H9 (cell line): Measurements from ENCODE around the gene LRIG1. TPM values are rescaled to one million over a fixed set of nuclear protein-coding genes. Genes with fewer than 3 reads are reported as not detected.

Experiments
- DNase-seq: peaks from one replicate; pipeline ENCODE4 v3.0.0-alpha.2; 2017
- H2AFZ ChIP-seq: one replicate; pipeline ENCODE4 v1.6.1; 2013; ENCODE audit warnings: mild to moderate bottlenecking, low read length, control low read depth, moderate library complexity
- H2AK5ac ChIP-seq: 2 replicates; pipeline ENCODE4 v1.6.1; 2013; ENCODE audit warnings: low read length, control low read depth, mixed read lengths; ENCODE audit not compliant: insufficient read length
- H2BK120ac ChIP-seq: one replicate; pipeline ENCODE4 v1.6.1; 2013; ENCODE audit warnings: low read depth, mild to moderate bottlenecking, low read length, control low read depth, inconsistent platforms; ENCODE audit not compliant: poor library complexity, severe bottlenecking
- H2BK12ac ChIP-seq: 2 replicates; pipeline ENCODE4 v1.6.1; 2013; ENCODE audit warnings: low read length, control low read depth, mixed read lengths, low read depth; ENCODE audit not compliant: insufficient read length
- H2BK15ac ChIP-seq: 2 replicates; pipeline ENCODE4 v1.6.1; 2013; ENCODE audit warnings: low read depth, low read length, control low read depth
- H2BK20ac ChIP-seq: one replicate; pipeline ENCODE4 v1.6.1; 2013; ENCODE audit warnings: low read depth, mild to moderate bottlenecking, low read length, control low read depth, inconsistent platforms; ENCODE audit not compliant: poor library complexity, severe bottlenecking
- H2BK5ac ChIP-seq: 2 replicates; pipeline ENCODE4 v1.6.1; 2013; ENCODE audit warnings: low read length, control low read depth, mixed read lengths; ENCODE audit not compliant: insufficient read length
- H3K14ac ChIP-seq: 2 replicates; pipeline ENCODE4 v1.6.1; 2013; ENCODE audit warnings: low read length, control low read depth; ENCODE audit not compliant: insufficient read depth
- H3K18ac ChIP-seq: 2 replicates; pipeline ENCODE4 v1.6.1; 2013; ENCODE audit warnings: low read depth, mild to moderate bottlenecking, mixed read lengths, low read length, control low read depth; ENCODE audit not compliant: insufficient read length
- H3K23ac ChIP-seq: 2 replicates; pipeline ENCODE4 v1.6.1; 2013; ENCODE audit warnings: low read length, control low read depth, mixed read lengths, low read depth; ENCODE audit not compliant: insufficient read length
- H3K23me2 ChIP-seq: 2 replicates; pipeline ENCODE4 v1.6.1; 2013; ENCODE audit warnings: low read depth, mild to moderate bottlenecking, mixed read lengths, low read length, control low read depth; ENCODE audit not compliant: insufficient read length, poor library complexity, severe bottlenecking
- H3K27ac ChIP-seq: 2 replicates; pipeline ENCODE4 v1.5.1; 2013; ENCODE audit warnings: low read length, control low read depth, mixed read lengths, low read depth; ENCODE audit not compliant: insufficient read length
- H3K27me3 ChIP-seq: 2 replicates; pipeline ENCODE4 v1.6.1; 2013; ENCODE audit warnings: low read length, control low read depth, inconsistent platforms; ENCODE audit not compliant: insufficient read depth
- H3K4ac ChIP-seq: 2 replicates; pipeline ENCODE4 v1.6.1; 2013; ENCODE audit warnings: low read depth, mild to moderate bottlenecking, control low read depth, inconsistent platforms, low read length, moderate library complexity
- H3K4me1 ChIP-seq: 2 replicates; pipeline ENCODE4 v1.6.1; 2013; ENCODE audit warnings: low read length, control low read depth, inconsistent platforms; ENCODE audit not compliant: insufficient read depth
- H3K4me2 ChIP-seq: 2 replicates; pipeline ENCODE4 v1.6.1; 2013; ENCODE audit warnings: low read length, control low read depth, mixed read lengths; ENCODE audit not compliant: insufficient read length, insufficient read depth
- H3K56ac ChIP-seq: 2 replicates; pipeline ENCODE4 v1.6.1; 2013; ENCODE audit warnings: low read depth, mild to moderate bottlenecking, mixed read lengths, low read length, control low read depth; ENCODE audit not compliant: insufficient read length
- H3K79me1 ChIP-seq: 2 replicates; pipeline ENCODE4 v1.6.1; 2013; ENCODE audit warnings: low read depth, mild to moderate bottlenecking, moderate library complexity, low read length, control low read depth, inconsistent platforms; ENCODE audit not compliant: insufficient read depth, poor library complexity, severe bottlenecking
- H3K79me2 ChIP-seq: 2 replicates; pipeline ENCODE4 v1.6.1; 2013; ENCODE audit warnings: low read length, control low read depth, inconsistent platforms; ENCODE audit not compliant: insufficient read depth
- H3K9ac ChIP-seq: 2 replicates; pipeline ENCODE4 v1.6.1; 2013; ENCODE audit warnings: low read length, control low read depth, mixed read lengths; ENCODE audit not compliant: insufficient read length; ENCODE audit errors: extremely low read depth
- H3K9me3 ChIP-seq: one replicate; pipeline ENCODE4 v1.6.1; 2013; ENCODE audit warnings: low read depth, low read length, inconsistent platforms; ENCODE audit not compliant: control insufficient read depth
- H3T11ph ChIP-seq: one replicate; pipeline ENCODE4 v1.6.1; 2013; ENCODE audit warnings: mild to moderate bottlenecking, low read length, control low read depth, inconsistent platforms
- H4K20me1 ChIP-seq: one replicate; pipeline ENCODE4 v1.6.1; 2013; ENCODE audit not compliant: control insufficient read depth, insufficient read length, insufficient read depth
- H4K5ac ChIP-seq: 2 replicates; pipeline ENCODE4 v1.6.1; 2013; ENCODE audit warnings: low read depth, mild to moderate bottlenecking, mixed read lengths, low read length, control low read depth; ENCODE audit not compliant: insufficient read length
- H4K8ac ChIP-seq: replicated peaks from 2 replicates; pipeline ENCODE4 v1.6.1; 2013; ENCODE audit warnings: low read length, control low read depth, mixed read lengths, low read depth; ENCODE audit not compliant: insufficient read length
- H4K91ac ChIP-seq: 2 replicates; pipeline ENCODE4 v1.6.1; 2013; ENCODE audit warnings: low read depth, mild to moderate bottlenecking, moderate library complexity, mixed read lengths, low read length, control low read depth; ENCODE audit not compliant: insufficient read length
- H3K27ac Mint-ChIP-seq, 3 experiments: 2 replicates in 2 of 3; 3 replicates in 1 of 3; pipeline ENCODE4 v1.8.0; 2020 to 2021; ENCODE audit warnings: mixed read lengths in 3 of 3, mild to moderate bottlenecking in 1 of 3, moderate library complexity in 1 of 3
- H3K27me3 Mint-ChIP-seq: 2 replicates; pipeline ENCODE4 v1.8.0; 2021; ENCODE audit warnings: low read depth, mild to moderate bottlenecking, moderate library complexity, mixed read lengths
- H3K36me3 Mint-ChIP-seq, 3 experiments: 2 replicates in 2 of 3; 3 replicates in 1 of 3; pipeline ENCODE4 v1.8.0; 2020 to 2021; ENCODE audit warnings: low read depth in 3 of 3, mixed read lengths in 3 of 3; ENCODE audit not compliant: insufficient read depth in 1 of 3
- H3K4me1 Mint-ChIP-seq, 2 experiments: 2 replicates each; pipeline ENCODE4 v1.8.0; 2020; ENCODE audit warnings: mixed read lengths in 2 of 2
- H3K4me3 Mint-ChIP-seq, 2 experiments: 2 replicates in 1 of 2; 3 replicates in 1 of 2; pipeline ENCODE4 v1.8.0; 2020 to 2021; ENCODE audit warnings: mild to moderate bottlenecking in 2 of 2, mixed read lengths in 2 of 2, moderate library complexity in 1 of 2
- H3K9me3 Mint-ChIP-seq, 2 experiments: 2 replicates in 1 of 2; 3 replicates in 1 of 2; pipeline ENCODE4 v1.8.0; 2020; ENCODE audit warnings: mild to moderate bottlenecking in 2 of 2, mixed read lengths in 2 of 2, moderate library complexity in 1 of 2
- WGBS: extraction: QIAGEN DNeasy Blood & Tissue Kit; methylation state at CpG from one replicate; pipeline ENCODE4 v1.1.7; 2013; ENCODE audit warnings: missing lambda C conversion rate, low lambda C conversion rate, mixed read lengths; ENCODE audit not compliant: insufficient read length; ENCODE audit errors: extremely low coverage; 5-methylcytosine and 5-hydroxymethylcytosine counted together
- total RNA-seq: library from RNA; stranded (reverse); gene quantifications from 2 replicates; pipeline ENCODE4 v1.2.1, GENCODE V29; 2021
- TF ChIP-seq, protein P1 (sequence below): fragments of 200-600 bp; sonication (generic); conservative IDR thresholded peaks from 3 replicates; pipeline ENCODE4 v1.8.0; 2021; ENCODE audit warnings: antibody characterized with exemption, mild to moderate bottlenecking

Gene LRIG1
- total RNA-seq, 1 experiment from 2014 or later = 70.3 TPM

- Histone ChIP-seq H3K4ac (no peak overlapping the region), H2BK20ac (no peak overlapping the region), H3K4me2 (no peak overlapping the region), H4K8ac (no peak overlapping the region), H2BK120ac (no peak overlapping the region), H3K9me3 (no peaks in the 10 kb centered on the region), H4K20me1 (no peaks in the 10 kb centered on the region), H3K18ac (no peak overlapping the region), H3K14ac (no peak overlapping the region), H3K23ac (no peak overlapping the region), H3K27me3 (no peaks in the 10 kb centered on the region), H3K79me2 (no peaks in the 10 kb centered on the region; the same call in 1 of the 2 replicates), H3K79me1 (peaks cover 5% of the 10 kb centered on the region), H2BK5ac (no peak overlapping the region), H3T11ph (no peak overlapping the region), H3K9ac (no peak overlapping the region), H2BK12ac (no peak overlapping the region), H4K5ac (no peak overlapping the region), H3K27ac (no peak overlapping the region), H2AFZ (no peak overlapping the region), H2BK15ac (no peak overlapping the region), H3K23me2 (no peaks in the 10 kb centered on the region), H2AK5ac (no peak overlapping the region), H3K56ac (no peak overlapping the region), H3K4me1 (no peaks in the 10 kb centered on the region), H4K91ac (no peak overlapping the region)
- peaks cover 63 to 93% (median 90%) of the 10 kb centered on the region in 3 experiments; a peak in 6 of 7 replicates for H3K36me3 Mint-ChIP-seq
- DNase-seq = no peak
- no peaks in the 10 kb centered on the region; a peak in 1 of 5 replicates for H3K9me3 Mint-ChIP-seq
- TF ChIP-seq, protein P1, sequence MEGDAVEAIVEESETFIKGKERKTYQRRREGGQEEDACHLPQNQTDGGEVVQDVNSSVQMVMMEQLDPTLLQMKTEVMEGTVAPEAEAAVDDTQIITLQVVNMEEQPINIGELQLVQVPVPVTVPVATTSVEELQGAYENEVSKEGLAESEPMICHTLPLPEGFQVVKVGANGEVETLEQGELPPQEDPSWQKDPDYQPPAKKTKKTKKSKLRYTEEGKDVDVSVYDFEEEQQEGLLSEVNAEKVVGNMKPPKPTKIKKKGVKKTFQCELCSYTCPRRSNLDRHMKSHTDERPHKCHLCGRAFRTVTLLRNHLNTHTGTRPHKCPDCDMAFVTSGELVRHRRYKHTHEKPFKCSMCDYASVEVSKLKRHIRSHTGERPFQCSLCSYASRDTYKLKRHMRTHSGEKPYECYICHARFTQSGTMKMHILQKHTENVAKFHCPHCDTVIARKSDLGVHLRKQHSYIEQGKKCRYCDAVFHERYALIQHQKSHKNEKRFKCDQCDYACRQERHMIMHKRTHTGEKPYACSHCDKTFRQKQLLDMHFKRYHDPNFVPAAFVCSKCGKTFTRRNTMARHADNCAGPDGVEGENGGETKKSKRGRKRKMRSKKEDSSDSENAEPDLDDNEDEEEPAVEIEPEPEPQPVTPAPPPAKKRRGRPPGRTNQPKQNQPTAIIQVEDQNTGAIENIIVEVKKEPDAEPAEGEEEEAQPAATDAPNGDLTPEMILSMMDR = no peak
- peaks cover 27 to 31% of the 10 kb centered on the region in 2 experiments for H3K4me1 Mint-ChIP-seq
- H3K4me3 Mint-ChIP-seq = no peak overlapping the region
- WGBS = no CpG with 5 or more reads among the region's 13 CpGs
- peak overlapping the region; percentile 17 to 73 (median 68); a peak in 5 of 7 replicates for H3K27ac Mint-ChIP-seq
- no peaks in the 10 kb centered on the region; the same call in 1 of the 2 replicates for H3K27me3 Mint-ChIP-seq
These were observed 98.1 kb downstream of the LRIG1 start for GRCh38 chr3:66402596-66403290.
